CD4-positive, CD25-positive, alpha-beta regulatory T cell (primary cell): ENCODE measurements around the gene ARL4A. TPM values are rescaled to one million over a fixed set of nuclear protein-coding genes. Genes with fewer than 3 reads are reported as not detected.
A peak's percentile ranks its signal among the peaks of the same experiment; 100 is the strongest.

ENCODE experiments used
- ATAC-seq, 2 donors: fragments of 150-1000 bp; cut with Tn5 transposase; one replicate each; pipeline ENCODE4 v1.10.0; 2021; ENCODE audit warnings: low read depth in 2 of 2, moderate number of reproducible peaks in 2 of 2, moderate library complexity in 1 of 2
- DNase-seq, 3 donors: peaks; one replicate each; pipeline versions ENCODE4 v3.0.0 to v3.0.0-alpha.2; 2012 to 2022; ENCODE audit warnings: mixed read lengths in 1 of 3
- H3K27ac ChIP-seq: one replicate; pipeline ENCODE4 v1.7.0; 2013; ENCODE audit warnings: mild to moderate bottlenecking, low read length; ENCODE audit not compliant: insufficient read depth, poor library complexity, severe bottlenecking
- H3K27me3 ChIP-seq: one replicate; pipeline ENCODE4 v1.7.0; 2013; ENCODE audit warnings: low read length; ENCODE audit not compliant: control insufficient read depth, insufficient read depth
- H3K36me3 ChIP-seq: one replicate; pipeline ENCODE4 v1.7.0; 2013; ENCODE audit warnings: mild to moderate bottlenecking, low read length, moderate library complexity; ENCODE audit not compliant: control insufficient read depth, insufficient read depth
- H3K4me1 ChIP-seq: 2 replicates; pipeline ENCODE4 v1.7.0; 2013; ENCODE audit warnings: mild to moderate bottlenecking, low read length; ENCODE audit not compliant: insufficient read depth, control insufficient read depth, poor library complexity, severe bottlenecking
- H3K4me3 ChIP-seq: one replicate; pipeline ENCODE4 v1.7.0; 2013; ENCODE audit warnings: low read depth, mild to moderate bottlenecking, low read length, moderate library complexity
- H3K9me3 ChIP-seq, 2 experiments: 1 replicate in 1 of 2; 2 replicates in 1 of 2; pipeline ENCODE4 v1.7.0; 2013; ENCODE audit warnings: low read length in 2 of 2, mild to moderate bottlenecking in 1 of 2, moderate library complexity in 1 of 2; ENCODE audit not compliant: control insufficient read depth in 2 of 2
- H3K27ac Mint-ChIP-seq, 3 donors: one replicate each; pipeline ENCODE4 v1.8.0; 2020 to 2022; ENCODE audit warnings: mild to moderate bottlenecking in 3 of 3, mixed read lengths in 3 of 3, moderate library complexity in 2 of 3
- H3K27me3 Mint-ChIP-seq: one replicate; pipeline ENCODE4 v1.8.0; 2022; ENCODE audit warnings: mild to moderate bottlenecking, mixed read lengths
- H3K36me3 Mint-ChIP-seq: one replicate; pipeline ENCODE4 v1.8.0; 2020; ENCODE audit warnings: mixed read lengths
- H3K4me1 Mint-ChIP-seq, 4 donors: one replicate each; pipeline ENCODE4 v1.8.0; 2020 to 2022; ENCODE audit warnings: mixed read lengths in 4 of 4, mild to moderate bottlenecking in 1 of 4
- H3K4me3 Mint-ChIP-seq, 4 donors: one replicate each; pipeline ENCODE4 v1.8.0; 2020 to 2022; ENCODE audit warnings: mild to moderate bottlenecking in 4 of 4, mixed read lengths in 4 of 4, moderate library complexity in 3 of 4
- H3K9me3 Mint-ChIP-seq, 7 donors: one replicate each; pipeline ENCODE4 v1.8.0; 2020 to 2022; ENCODE audit warnings: mixed read lengths in 7 of 7, mild to moderate bottlenecking in 3 of 7, moderate library complexity in 2 of 7
- polyA plus RNA-seq, 4 donors: library from polyadenylated mRNA; unstranded; fragments of 300-500 nt; fragmentation: Illumina TruSeq; gene quantifications; one replicate each; pipeline ENCODE4 v1.2.3, GENCODE V29; 2021
- total RNA-seq: library from RNA; stranded (reverse); gene quantifications from one replicate; pipeline ENCODE4 v1.2.3, GENCODE V29; 2022

Gene ARL4A
- total and polyA plus RNA-seq, 5 donors from 2014 or later: 28.6 to 52.0 (median 34.1) TPM

GRCh38 chr7:12692479-12693259 is 5.2 kb downstream of the ARL4A start:
- peaks cover 21 to 51% (median 34%) of the 10 kb centered on the region in 4 donors for H3K4me1 Mint-ChIP-seq
- no peak overlapping the region for H3K27ac ChIP-seq
- no peaks in the 10 kb centered on the region for H3K9me3 ChIP-seq
- H3K9me3 Mint-ChIP-seq: no peaks in the 10 kb centered on the region
- no peaks in the 10 kb centered on the region for H3K36me3 Mint-ChIP-seq
- no peak overlapping the region for H3K4me3 ChIP-seq
- H3K27ac Mint-ChIP-seq: no peak overlapping the region
- no peaks in the 10 kb centered on the region for H3K27me3 ChIP-seq
- no peaks in the 10 kb centered on the region for H3K36me3 ChIP-seq
- no peak for ATAC-seq
- H3K27me3 Mint-ChIP-seq: no peaks in the 10 kb centered on the region
- peaks cover 4% of the 10 kb centered on the region for H3K4me1 ChIP-seq
- H3K4me3 Mint-ChIP-seq: peak overlapping the region in 1 of 4 donors; percentile 82
- DNase-seq: peak in 1 of 3 donors; percentile 13

- Mint-ChIP-seq H3K4me1 (peaks cover 14 to 37% (median 22%) of the 10 kb centered on the region in 4 donors), H3K36me3 (no peaks in the 10 kb centered on the region), H3K27ac (peak overlapping the region in 1 of 3 donors; percentile 6), H3K4me3 (no peak overlapping the region), H3K9me3 (no peaks in the 10 kb centered on the region), H3K27me3 (no peaks in the 10 kb centered on the region)
- no peaks in the 10 kb centered on the region for H3K36me3 ChIP-seq
- no peak overlapping the region for H3K27ac ChIP-seq
- ATAC-seq (no peak), DNase-seq (no peak)
- no peaks in the 10 kb centered on the region for H3K27me3 ChIP-seq
- no peak overlapping the region for H3K4me3 ChIP-seq
- H3K9me3 ChIP-seq: no peaks in the 10 kb centered on the region
- H3K4me1 ChIP-seq: no peaks in the 10 kb centered on the region
These were observed 7.4 kb downstream of the ARL4A start for GRCh38 chr7:12694817-12695216.

DNA sequence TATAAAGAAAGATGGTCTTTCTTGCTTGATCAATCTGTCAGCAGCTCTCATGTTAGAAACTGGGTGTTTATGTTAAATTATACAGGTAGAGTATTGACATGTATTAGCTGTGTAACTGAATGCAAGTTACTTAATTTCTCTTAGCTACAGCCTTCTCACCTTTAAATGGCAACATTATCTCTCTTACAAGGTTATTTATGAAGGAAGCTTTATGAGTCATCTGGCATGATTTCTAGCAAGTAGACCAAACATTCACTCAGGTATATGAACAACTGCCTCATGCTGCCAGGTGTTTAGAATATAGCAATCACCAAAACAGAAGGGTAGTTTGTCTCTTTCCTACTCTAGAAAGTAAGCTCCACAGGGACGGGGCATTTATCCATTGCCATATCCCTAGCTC is 8.5 kb downstream of the ARL4A start:
- no peaks in the 10 kb centered on the region for H3K9me3 Mint-ChIP-seq
- no peaks in the 10 kb centered on the region for H3K4me1 ChIP-seq
- no peaks in the 10 kb centered on the region for H3K36me3 Mint-ChIP-seq
- no peak overlapping the region for H3K27ac ChIP-seq
- H3K27ac Mint-ChIP-seq: no peak overlapping the region
- peaks cover 14 to 31% (median 19%) of the 10 kb centered on the region in 4 donors for H3K4me1 Mint-ChIP-seq
- no peaks in the 10 kb centered on the region for H3K36me3 ChIP-seq
- no peaks in the 10 kb centered on the region for H3K27me3 Mint-ChIP-seq
- no peak for DNase-seq
- ATAC-seq: no peak
- H3K4me3 Mint-ChIP-seq: no peak overlapping the region
- H3K9me3 ChIP-seq: peaks cover 0 to under 1% of the 10 kb centered on the region in 2 experiments
- no peaks in the 10 kb centered on the region for H3K27me3 ChIP-seq
- no peak overlapping the region for H3K4me3 ChIP-seq

DNA sequence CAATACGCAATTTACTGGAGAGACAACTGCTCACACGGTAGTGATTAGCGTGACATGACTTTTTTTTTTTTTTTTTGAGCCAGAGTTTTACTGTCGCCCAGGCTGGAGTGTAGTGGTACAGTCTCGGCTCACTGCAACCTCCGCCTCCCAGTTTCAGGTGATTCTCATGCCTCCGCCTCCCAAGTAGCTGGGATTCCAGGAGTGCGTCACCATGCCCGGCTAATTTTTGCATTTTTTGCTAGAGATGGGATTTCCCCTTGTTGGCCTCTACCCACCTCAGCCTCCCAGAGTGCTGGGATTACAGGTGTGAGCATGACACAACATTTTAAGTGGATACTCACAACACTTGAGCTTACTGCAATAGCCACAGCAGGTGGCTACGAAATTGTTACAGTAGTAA is 11.9 kb downstream of the ARL4A start:
- H3K36me3 Mint-ChIP-seq: no peaks in the 10 kb centered on the region
- peaks cover 0 to 8% (median 2%) of the 10 kb centered on the region in 7 donors for H3K9me3 Mint-ChIP-seq
- H3K9me3 ChIP-seq: peaks cover 0 to 10% of the 10 kb centered on the region in 2 experiments
- H3K4me1 ChIP-seq: no peaks in the 10 kb centered on the region
- H3K4me3 ChIP-seq: no peak overlapping the region
- H3K27ac Mint-ChIP-seq: no peak overlapping the region
- H3K27me3 Mint-ChIP-seq: no peaks in the 10 kb centered on the region
- no peak overlapping the region for H3K4me3 Mint-ChIP-seq
- ATAC-seq (no peak), DNase-seq (no peak)
- no peak overlapping the region for H3K27ac ChIP-seq
- no peaks in the 10 kb centered on the region for H3K36me3 ChIP-seq
- no peaks in the 10 kb centered on the region for H3K27me3 ChIP-seq
- peaks cover 2 to 10% (median 5%) of the 10 kb centered on the region in 4 donors for H3K4me1 Mint-ChIP-seq

DNA sequence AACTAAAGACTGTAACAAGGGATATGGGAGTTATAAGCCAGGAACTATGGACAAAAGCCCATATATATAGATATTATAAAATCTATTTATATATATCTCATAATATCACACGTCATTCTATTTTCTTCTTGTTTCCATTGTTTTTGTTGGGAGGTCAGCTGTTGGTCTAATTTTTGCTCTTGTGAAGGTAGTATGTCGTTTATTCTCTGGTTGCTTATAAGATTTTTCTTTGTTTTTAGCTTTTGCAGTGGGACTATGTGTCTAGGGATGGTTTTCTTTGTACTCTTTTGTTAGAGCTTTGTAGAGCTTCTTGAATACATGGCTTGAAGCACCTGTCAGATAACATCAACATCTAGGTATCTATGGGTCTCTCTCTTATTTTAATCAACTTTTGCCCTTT is 14.0 kb downstream of the ARL4A start:
- Mint-ChIP-seq H3K27ac (no peak overlapping the region), H3K4me1 (peaks cover 0 to 5% (median 0%) of the 10 kb centered on the region in 4 donors), H3K27me3 (no peaks in the 10 kb centered on the region), H3K9me3 (peaks cover 0 to 8% (median 4%) of the 10 kb centered on the region in 7 donors), H3K4me3 (no peak overlapping the region), H3K36me3 (no peaks in the 10 kb centered on the region)
- DNase-seq: no peak
- Histone ChIP-seq H3K4me3 (no peak overlapping the region), H3K9me3 (peaks cover 0 to 10% of the 10 kb centered on the region in 2 experiments), H3K36me3 (no peaks in the 10 kb centered on the region), H3K4me1 (no peaks in the 10 kb centered on the region), H3K27ac (no peak overlapping the region), H3K27me3 (no peaks in the 10 kb centered on the region)
- ATAC-seq: no peak

DNA sequence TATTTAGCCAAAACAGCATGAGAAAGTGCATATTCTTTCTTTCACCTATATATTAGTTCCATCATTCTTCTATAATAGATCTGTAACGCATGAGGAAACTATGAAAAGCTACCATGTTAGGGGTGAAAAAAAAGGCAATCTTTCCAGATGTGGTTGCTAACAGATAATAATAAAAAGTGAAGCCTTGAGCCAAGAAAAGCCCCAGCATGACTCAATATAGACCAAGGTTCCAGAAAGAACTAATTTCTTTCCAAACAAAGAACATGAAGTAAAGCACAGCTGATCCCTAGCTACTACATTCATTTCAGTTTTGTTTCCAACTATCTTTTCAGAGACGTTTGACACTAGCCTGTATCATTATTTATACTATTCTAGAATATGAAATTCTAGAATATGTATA is 16.4 kb downstream of the ARL4A start:
- ATAC-seq (no peak), DNase-seq (no peak)
- Histone ChIP-seq H3K27me3 (no peaks in the 10 kb centered on the region), H3K27ac (no peak overlapping the region), H3K4me1 (no peaks in the 10 kb centered on the region), H3K9me3 (peaks cover 0 to 10% of the 10 kb centered on the region in 2 experiments), H3K4me3 (no peak overlapping the region), H3K36me3 (no peaks in the 10 kb centered on the region)
- Mint-ChIP-seq H3K4me1 (peaks cover 0 to 5% (median 0%) of the 10 kb centered on the region in 4 donors), H3K36me3 (no peaks in the 10 kb centered on the region), H3K9me3 (peaks cover 0 to 8% (median 4%) of the 10 kb centered on the region in 7 donors), H3K4me3 (no peak overlapping the region), H3K27me3 (no peaks in the 10 kb centered on the region), H3K27ac (no peak overlapping the region)

GRCh38 chr7:12705878-12706277 is 18.4 kb downstream of the ARL4A start:
- Histone ChIP-seq H3K36me3 (no peaks in the 10 kb centered on the region), H3K27ac (no peak overlapping the region), H3K27me3 (no peaks in the 10 kb centered on the region), H3K4me3 (no peak overlapping the region), H3K9me3 (peaks cover 0 to 10% of the 10 kb centered on the region in 2 experiments), H3K4me1 (no peaks in the 10 kb centered on the region)
- no peak for ATAC-seq
- Mint-ChIP-seq H3K36me3 (no peaks in the 10 kb centered on the region), H3K9me3 (peaks cover 0 to 8% (median 4%) of the 10 kb centered on the region in 7 donors), H3K4me1 (peaks cover 0 to 5% (median 0%) of the 10 kb centered on the region in 4 donors), H3K27ac (no peak overlapping the region), H3K27me3 (no peaks in the 10 kb centered on the region), H3K4me3 (no peak overlapping the region)
- no peak for DNase-seq
